Loucy (cell line): ENCODE data around the gene PRKACB.

Experiments used
- H2AFZ ChIP-seq: fragments of 200-600 bp; sonication (generic); 2 replicates; pipeline ENCODE4 v1.6.0; 2016; ENCODE audit warnings: antibody characterized with exemption, mild to moderate bottlenecking, low read length, moderate library complexity
- H3F3A ChIP-seq: fragments of 200-600 bp; 2 replicates; pipeline ENCODE4 v1.6.0; 2016; ENCODE audit warnings: antibody characterized with exemption, low read depth, mild to moderate bottlenecking
- H3K27me3 ChIP-seq: fragments of 200-600 bp; sonication (generic); 2 replicates; pipeline ENCODE4 v1.6.1; 2014; ENCODE audit warnings: low read length, mild to moderate bottlenecking; ENCODE audit not compliant: insufficient read depth, poor library complexity, severe bottlenecking
- H3K36me3 ChIP-seq: fragments of 200-600 bp; sonication (generic); 2 replicates; pipeline ENCODE4 v1.6.1; 2016; ENCODE audit warnings: low read length; ENCODE audit not compliant: insufficient read depth
- H3K4me1 ChIP-seq: fragments of 200-600 bp; sonication (generic); 2 replicates; pipeline ENCODE4 v1.5.1; 2014; ENCODE audit warnings: low read length, mild to moderate bottlenecking; ENCODE audit not compliant: insufficient read depth, poor library complexity, severe bottlenecking
- H3K4me2 ChIP-seq: fragments of 200-600 bp; sonication (generic); 2 replicates; pipeline ENCODE4 v1.6.0; 2014; ENCODE audit warnings: antibody characterized with exemption, low read length, low read depth, mild to moderate bottlenecking; ENCODE audit not compliant: poor library complexity, severe bottlenecking
- H3K4me3 ChIP-seq: fragments of 200-600 bp; sonication (generic); 2 replicates; pipeline ENCODE4 v1.5.1; 2014; ENCODE audit warnings: low read length, mild to moderate bottlenecking, mixed read lengths; ENCODE audit not compliant: poor library complexity, severe bottlenecking
- H3K79me2 ChIP-seq: fragments of 200-600 bp; sonication (generic); 2 replicates; pipeline ENCODE4 v1.6.1; 2014; ENCODE audit warnings: low read length; ENCODE audit not compliant: insufficient read depth
- H3K9ac ChIP-seq: fragments of 200-600 bp; sonication (generic); 2 replicates; pipeline ENCODE4 v1.6.0; 2014; ENCODE audit warnings: mild to moderate bottlenecking, low read depth, low read length, moderate library complexity; ENCODE audit not compliant: poor library complexity, severe bottlenecking
- H3K9me2 ChIP-seq: fragments of 200-600 bp; sonication (generic); replicated peaks from 2 replicates; pipeline ENCODE4 v1.6.1; 2016; ENCODE audit warnings: low read depth, low read length, mixed read lengths
- H3K9me3 ChIP-seq: fragments of 200-600 bp; sonication (generic); 2 replicates; pipeline ENCODE4 v1.6.1; 2014; ENCODE audit warnings: mild to moderate bottlenecking, antibody characterized with exemption, low read length, low read depth; ENCODE audit not compliant: insufficient read depth
- H4K20me1 ChIP-seq: fragments of 200-600 bp; sonication (generic); 2 replicates; pipeline ENCODE4 v1.6.0; 2014; ENCODE audit warnings: antibody characterized with exemption, low read length, mild to moderate bottlenecking; ENCODE audit not compliant: insufficient read depth, poor library complexity, severe bottlenecking
- CTCF ChIP-seq: fragments of 200-600 bp; sonication (generic); conservative IDR thresholded peaks from 2 replicates; pipeline ENCODE4 v1.5.1; 2014; ENCODE audit warnings: mild to moderate bottlenecking, antibody characterized with exemption, low read length
- EZH2phosphoT487 ChIP-seq: fragments of 200-600 bp; IDR thresholded peaks from 2 replicates; pipeline ENCODE4 v1.6.1; 2018; ENCODE audit warnings: antibody characterized with exemption, mild to moderate bottlenecking, moderate library complexity, borderline replicate concordance

PRKACB gene

GRCh38 chr1:84143796-84144565 is at the start of gene PRKACB:
Gene PRKACB (plus strand): TSS chr1:84144271. CDS start chr1:84144362, 91 bp downstream.
- Histone ChIP-seq H2AFZ (peak within 1 kb of the TSS; percentile 61), H3K9me2 (no peaks in the 10 kb centered on the region), H3K4me1 (peaks cover 47% of the 10 kb centered on the region), H3K9me3 (0 out of 2 replicates have a peak, but pooled peaks cover 4% of the 10 kb centered on the region), H3K4me2 (peak within 1 kb of the TSS; percentile 94), H4K20me1 (peaks cover 17% of the 10 kb centered on the region), H3K27me3 (no peaks in the 10 kb centered on the region), H3K36me3 (no peaks in the 10 kb centered on the region), H3K4me3 (peak within 1 kb of the TSS; percentile 82), H3K79me2 (peaks cover 40% of the 10 kb centered on the region), H3K9ac (peak within 1 kb of the TSS; percentile 87), H3F3A (peaks cover 3% of the 10 kb centered on the region)
- TF ChIP-seq EZH2phosphoT487 = no peak
- no peak for TF ChIP-seq CTCF

- Histone ChIP-seq H3K4me1 (no peaks in the 10 kb centered on the region), H3K79me2 (no peaks in the 10 kb centered on the region), H3F3A (no peaks in the 10 kb centered on the region), H3K36me3 (no peaks in the 10 kb centered on the region), H3K9me2 (no peaks in the 10 kb centered on the region), H3K4me3 (no peak overlapping the region), H4K20me1 (no peaks in the 10 kb centered on the region), H2AFZ (no peak overlapping the region), H3K9me3 (no peaks in the 10 kb centered on the region), H3K9ac (no peak overlapping the region), H3K4me2 (no peak overlapping the region), H3K27me3 (no peaks in the 10 kb centered on the region)
- TF ChIP-seq CTCF = no peak
- no peak for TF ChIP-seq EZH2phosphoT487
Measured at GRCh38 chr1:84095308-84095707, 48.8 kb upstream of the PRKACB start.

- TF ChIP-seq CTCF (no peak), EZH2phosphoT487 (no peak)
- H2AFZ ChIP-seq = no peak overlapping the region
- H3K4me1 ChIP-seq = no peaks in the 10 kb centered on the region
- H3K9ac ChIP-seq = no peak overlapping the region
- H3K4me2 ChIP-seq = no peak overlapping the region
- no peaks in the 10 kb centered on the region for H3K79me2 ChIP-seq
- H3F3A ChIP-seq = no peaks in the 10 kb centered on the region
- no peaks in the 10 kb centered on the region for H3K9me3 ChIP-seq
- H3K36me3 ChIP-seq = no peaks in the 10 kb centered on the region
- no peak overlapping the region for H3K4me3 ChIP-seq
- H4K20me1 ChIP-seq = no peaks in the 10 kb centered on the region
- no peaks in the 10 kb centered on the region for H3K9me2 ChIP-seq
- no peaks in the 10 kb centered on the region for H3K27me3 ChIP-seq
Measured at GRCh38 chr1:84096176-84096575, 47.9 kb upstream of the PRKACB start.
